Body of pancreas (tissue), 4 donors: ENCODE data around the gene MESP1. TPM values are rescaled to one million over a fixed set of nuclear protein-coding genes. Genes with fewer than 3 reads are reported as not detected.

Experiments
- ATAC-seq: fragments of 150-250 bp; one replicate; pipeline ENCODE4 v1.9.1; 2016
- DNase-seq, 4 donors: peaks; one replicate each; pipeline ENCODE4 v3.0.0-alpha.2; 2019
- H3K27ac ChIP-seq, 4 donors: fragments of 200-600 bp; sonication (generic); 1 replicate in 3 of 4; 2 replicates in 1 of 4; pipeline versions ENCODE4 v1.5.1 to v1.6.1; 2016 to 2019; ENCODE audit warnings: mild to moderate bottlenecking in 1 of 4, mixed read lengths in 1 of 4, moderate library complexity in 1 of 4
- H3K27me3 ChIP-seq, 2 donors: fragments of 200-600 bp; sonication (generic); one replicate each; pipeline ENCODE4 v1.6.0; 2016; ENCODE audit warnings: mild to moderate bottlenecking in 1 of 2
- H3K36me3 ChIP-seq, 2 donors: fragments of 200-600 bp; sonication (generic); replicated peaks in 1 of 2; 2 replicates each; pipeline ENCODE4 v1.5.1; 2016; ENCODE audit warnings: low read depth in 2 of 2; ENCODE audit not compliant: insufficient read depth in 1 of 2
- H3K4me1 ChIP-seq: fragments of 200-600 bp; sonication (generic); one replicate; pipeline ENCODE4 v1.6.0; 2016
- H3K4me3 ChIP-seq, 2 donors: fragments of 200-600 bp; sonication (generic); 1 replicate in 1 of 2; 2 replicates in 1 of 2; pipeline ENCODE4 v1.5.1; 2016 to 2019
- H3K9me3 ChIP-seq, 3 donors: fragments of 200-600 bp; sonication (generic); 1 replicate in 2 of 3; 2 replicates in 1 of 3; pipeline ENCODE4 v1.5.1; 2016
- CTCF ChIP-seq, 7 experiments: fragments of 450-650 bp in 4 of 7; fragments of 200-600 bp in 3 of 7; sonication (generic) in 3 of 7; IDR thresholded peaks; one replicate each; pipeline ENCODE4 v1.5.1; 2016 to 2019; ENCODE audit warnings: antibody characterized with exemption in 7 of 7
- POLR2A ChIP-seq, 3 donors: fragments of 450-650 bp; IDR thresholded peaks; one replicate each; pipeline ENCODE4 v1.6.1; 2016; ENCODE audit warnings: antibody characterized with exemption in 3 of 3, mild to moderate bottlenecking in 2 of 3
- WGBS, 2 donors: methylation state at CpG; one replicate each; pipeline ENCODE4 v1.1.5; 2017; 5-methylcytosine and 5-hydroxymethylcytosine counted together
- intact Hi-C: fragments of 100-400 bp; cut with DNase I; formaldehyde crosslinking; loops from one replicate; pipeline ENCODE4 v1.15.1; 2023
- total RNA-seq, 2 donors: library from RNA; depleted of rRNA; stranded (reverse); fragments of >200 nt; gene quantifications; one replicate each; pipeline ENCODE4 v1.1.0, GENCODE V29; 2016

The MESP1 gene
- total RNA-seq: 1 to 10 TPM; 2.1 to 4.3 TPM

- peak; percentile 64 to 97 (median 92) for TF ChIP-seq CTCF (IDR thresholded peaks at IDR 0.05)
- TF ChIP-seq POLR2A (IDR thresholded peaks at IDR 0.05): peak; percentile 80 to 83 (median 81)
- peak within 1 kb of the TSS; percentile 30 to 57 for H3K4me3 ChIP-seq
- H3K36me3 ChIP-seq: no peaks in the 10 kb centered on the region
- peak; percentile 94 to 97 (median 96) for DNase-seq
- H3K9me3 ChIP-seq: no peaks in the 10 kb centered on the region
- 3 to 15% methylated on average over 8 to 94 of the region's 114 CpGs for WGBS, 2 donors
- peak; percentile 92 for ATAC-seq
- peaks cover 28% of the 10 kb centered on the region for H3K4me1 ChIP-seq
- H3K27ac ChIP-seq: peak within 1 kb of the TSS; percentile 71 to 85 (median 79)
- intact Hi-C loops: no loop called here
- no peaks in the 10 kb centered on the region for H3K27me3 ChIP-seq
Measured at GRCh38 chr15:89750560-89751542, at the start of gene MESP1. MESP1 (minus strand) TSS chr15:89751249; CDS start chr15:89751231, 18 bp downstream.

- 87 to 98% methylated on average over 2 of the region's 2 CpGs for WGBS, 2 donors
- no peak for TF ChIP-seq CTCF (IDR thresholded peaks at IDR 0.05)
- TF ChIP-seq POLR2A (IDR thresholded peaks at IDR 0.05): no peak
- peaks cover 5 to 15% of the 10 kb centered on the region in 2 donors for H3K36me3 ChIP-seq
- no peak overlapping the region for H3K4me3 ChIP-seq
- peak overlapping the region in 1 of 4 donors; percentile 34 for H3K27ac ChIP-seq
- intact Hi-C loops: no loop called here
- no peak for DNase-seq
- no peaks in the 10 kb centered on the region for H3K9me3 ChIP-seq
- no peak for ATAC-seq
- no peaks in the 10 kb centered on the region for H3K27me3 ChIP-seq
- peaks cover 75% of the 10 kb centered on the region for H3K4me1 ChIP-seq
Measured at GRCh38 chr15:89799918-89800498, 49.0 kb upstream of the MESP1 start.

- whole genome bisulfite sequencing, 2 donors: 81 to 88% methylated on average over 12 to 20 of the region's 20 CpGs
- Histone ChIP-seq H3K27me3 (no peaks in the 10 kb centered on the region), H3K4me3 (no peak overlapping the region), H3K36me3 (peaks cover 5 to 15% of the 10 kb centered on the region in 2 donors), H3K4me1 (peaks cover 75% of the 10 kb centered on the region), H3K27ac (peak overlapping the region in 3 of 4 donors; percentile 6 to 34 (median 25)), H3K9me3 (no peaks in the 10 kb centered on the region)
- no peak for ATAC-seq
- intact Hi-C loops: no loop called here
- TF ChIP-seq POLR2A (IDR thresholded peaks at IDR 0.05): no peak
- TF ChIP-seq CTCF (IDR thresholded peaks at IDR 0.05): no peak
- DNase-seq: peak in 2 of 4 donors; percentile 50 to 65
Measured at GRCh38 chr15:89799011-89799911, 48.2 kb upstream of the MESP1 start.

GRCh38 chr15:89797678-89798201 is 46.7 kb upstream of the MESP1 start:
- no peak for ATAC-seq
- peaks cover 5 to 15% of the 10 kb centered on the region in 2 donors for H3K36me3 ChIP-seq
- 74 to 81% methylated on average over 2 to 4 of the region's 4 CpGs for WGBS, 2 donors
- no peaks in the 10 kb centered on the region for H3K27me3 ChIP-seq
- DNase-seq: no peak
- intact Hi-C loops: no loop called here
- H3K9me3 ChIP-seq: no peaks in the 10 kb centered on the region
- no peak overlapping the region for H3K4me3 ChIP-seq
- TF ChIP-seq CTCF (IDR thresholded peaks at IDR 0.05) (no peak), POLR2A (IDR thresholded peaks at IDR 0.05) (no peak)
- H3K4me1 ChIP-seq: peaks cover 60% of the 10 kb centered on the region
- H3K27ac ChIP-seq: peak overlapping the region in 2 of 4 donors; percentile 11 to 25
